Measurements from ENCODE around the gene AK3.

GRCh38 chr9:4716163-4716562 lies 24.8 kb downstream of the AK3 start:
- TF ChIP-seq EZH2 (IDR thresholded peaks at IDR 0.05; ENCODE audit: borderline replicate concordance, low read depth, low read length, severe bottlenecking): no peak
- no peak for TF ChIP-seq CTCF (IDR thresholded peaks at IDR 0.05; ENCODE audit: extremely low read depth in 1 of 2, insufficient read depth in 1 of 2, low read depth in 1 of 2, low read length in 2 of 2)
- TF ChIP-seq POLR2A (IDR thresholded peaks at IDR 0.05; ENCODE audit: low read depth, low read length): no peak
- TF ChIP-seq MAX (IDR thresholded peaks at IDR 0.05; ENCODE audit: insufficient read depth, insufficient read length): no peak
- no peak for TF ChIP-seq POLR2AphosphoS5 (IDR thresholded peaks at IDR 0.05; ENCODE audit: insufficient read depth, low read depth, low read length)
